ENCODE measurements around the gene GRAMD1B.
A peak's percentile ranks its signal among the peaks of the same experiment; 100 is the strongest.
"Not testable (repeated sequence)": the region's sequence is repeated elsewhere in the genome, so short reads cannot be mapped to it uniquely, and the experiment has no call there.

Gene GRAMD1B

GRCh38 chr11:123509737-123510578 lies 79.9 kb downstream of the GRAMD1B start:
- DNase-seq (ENCODE audit: low read depth): peak; percentile 56

GRCh38 chr11:123510579-123510905 lies 80.5 kb downstream of the GRAMD1B start:
- DNase-seq (ENCODE audit: low read depth): no peak

- peak; percentile 96 for DNase-seq (ENCODE audit: low read depth)
Observed at GRCh38 chr11:123511037-123511870, 81.2 kb downstream of the GRAMD1B start.

GRCh38 chr11:123513309-123513708 lies 83.2 kb downstream of the GRAMD1B start:
- not testable (repeated sequence) for DNase-seq (ENCODE audit: low read depth)

- DNase-seq (ENCODE audit: low read depth): no peak
Observed at GRCh38 chr11:123516238-123516637, 86.2 kb downstream of the GRAMD1B start.

- DNase-seq (ENCODE audit: low read depth): no peak
Observed at GRCh38 chr11:123517559-123518364, 87.7 kb downstream of the GRAMD1B start.

GRCh38 chr11:123518496-123519054 lies 88.5 kb downstream of the GRAMD1B start:
- DNase-seq (ENCODE audit: low read depth): peak; percentile 50

- peak; percentile 54 for DNase-seq (ENCODE audit: low read depth)
Observed at GRCh38 chr11:123519055-123519796, 89.2 kb downstream of the GRAMD1B start.

GRCh38 chr11:123519797-123520193 lies 89.7 kb downstream of the GRAMD1B start:
- DNase-seq (ENCODE audit: low read depth): no peak

GRCh38 chr11:123520476-123520875 lies 90.4 kb downstream of the GRAMD1B start:
- not testable (repeated sequence) for DNase-seq (ENCODE audit: low read depth)

- DNase-seq (ENCODE audit: low read depth): no peak
Observed at GRCh38 chr11:123521001-123521400, 90.9 kb downstream of the GRAMD1B start.

- DNase-seq (ENCODE audit: low read depth): no peak
Observed at GRCh38 chr11:123521930-123522329, 91.9 kb downstream of the GRAMD1B start.

- no peak for DNase-seq (ENCODE audit: low read depth)
Observed at GRCh38 chr11:123523539-123523938, 93.5 kb downstream of the GRAMD1B start.

- no peak for DNase-seq (ENCODE audit: low read depth)
Observed at GRCh38 chr11:123525097-123525496, 95.0 kb downstream of the GRAMD1B start.

- DNase-seq (ENCODE audit: low read depth): no peak
Observed at GRCh38 chr11:123525511-123525918, 95.4 kb downstream of the GRAMD1B start.

GRCh38 chr11:123526027-123526805 lies 96.1 kb downstream of the GRAMD1B start:
- DNase-seq (ENCODE audit: low read depth): no peak

- no peak for DNase-seq (ENCODE audit: low read depth)
Observed at GRCh38 chr11:123526918-123527317, 96.8 kb downstream of the GRAMD1B start.

- DNase-seq (ENCODE audit: low read depth): no peak
Observed at GRCh38 chr11:123527526-123527925, 97.5 kb downstream of the GRAMD1B start.

GRCh38 chr11:123527947-123528346 lies 97.9 kb downstream of the GRAMD1B start:
- no peak for DNase-seq (ENCODE audit: low read depth)

- DNase-seq (ENCODE audit: low read depth): peak; percentile 36
Observed at GRCh38 chr11:123531325-123531724, 101.3 kb downstream of the GRAMD1B start.
